GM18517 (cell line): ENCODE measurements around the gene NSG2.
A peak's percentile ranks its signal among the peaks of the same experiment; 100 is the strongest.
"Not testable (repeated sequence)": the region's sequence is repeated elsewhere in the genome, so short reads cannot be mapped to it uniquely, and the experiment has no call there.

ENCODE experiments used
- ATAC-seq: cut with Tn5 transposase; IDR thresholded peaks from one replicate; pipeline ENCODE4 v1.9.1; 2021; ENCODE audit warnings: mild to moderate bottlenecking, moderate library complexity; ENCODE audit not compliant: unreplicated experiment

NSG2 gene

DNA sequence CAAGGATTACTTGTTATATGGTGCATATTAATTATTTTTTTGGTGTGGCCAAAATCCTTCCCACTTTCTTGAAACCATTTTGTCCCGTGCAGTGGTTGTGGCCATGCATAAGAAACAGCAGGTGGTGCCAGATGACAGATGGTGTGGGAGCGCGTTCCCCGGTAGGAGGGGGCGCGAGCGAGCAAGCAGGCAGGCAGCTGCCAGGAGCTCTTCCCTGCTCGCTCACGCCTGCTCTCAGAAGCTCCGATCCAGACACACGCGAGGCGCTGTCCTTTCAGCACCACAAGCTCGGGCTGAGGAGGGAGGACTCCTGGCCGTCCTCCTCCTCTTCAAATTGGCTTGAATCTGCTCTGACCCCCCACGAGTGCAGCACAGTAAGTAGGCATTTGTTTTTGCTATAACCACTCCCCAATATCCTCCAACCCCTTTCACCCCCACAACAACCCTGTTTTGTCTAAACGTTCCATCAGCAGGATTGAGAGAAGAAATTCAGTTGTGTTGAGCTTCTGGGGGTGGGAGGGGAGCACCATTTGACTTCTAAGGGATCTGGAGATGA lies at the start of gene NSG2:
Gene NSG2 (plus strand): TSS at position 237 of the 556 bp plus-strand sequence. CDS start 1,050 bp downstream, outside the sequence.
- peak; percentile 63 for ATAC-seq

DNA sequence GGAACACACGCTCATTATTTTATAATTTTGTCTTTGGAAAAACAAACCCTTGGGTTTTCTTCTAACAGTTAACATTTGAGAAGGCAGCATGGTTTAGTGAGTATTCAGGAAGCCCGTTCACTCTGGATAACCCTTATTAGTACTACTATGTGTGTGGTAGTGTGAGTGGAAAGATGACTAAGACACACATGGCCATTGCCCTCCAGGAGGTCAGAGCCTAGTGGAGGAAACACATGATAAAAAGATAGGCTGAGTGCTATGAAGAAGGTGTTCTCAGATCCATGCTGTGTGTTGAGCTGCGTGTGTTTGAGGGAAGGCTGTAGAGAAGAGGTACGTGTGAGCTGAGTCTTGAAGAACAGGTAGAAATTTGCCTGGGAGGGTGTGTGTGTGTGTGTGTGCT lies 48.2 kb upstream of the NSG2 start:
- ATAC-seq: no peak

DNA sequence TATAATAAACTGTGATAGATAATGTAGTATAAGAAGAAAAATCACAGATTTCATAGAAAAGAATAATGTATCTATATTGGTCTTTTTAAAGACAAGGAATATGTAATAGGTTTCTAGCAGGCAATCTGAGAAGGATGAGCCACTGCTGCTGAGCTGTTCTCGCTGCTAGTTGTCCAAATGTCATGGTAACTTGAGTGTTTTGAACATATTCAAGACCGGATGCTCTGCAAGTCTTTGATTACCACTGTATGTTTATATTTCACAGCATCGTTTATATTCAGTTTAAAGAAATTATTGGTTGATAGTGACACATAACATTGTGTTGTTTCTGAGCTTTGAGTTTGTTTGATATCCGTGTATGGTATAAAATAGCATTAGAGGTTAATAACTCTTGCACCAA lies 47.0 kb upstream of the NSG2 start:
- ATAC-seq: no peak

DNA sequence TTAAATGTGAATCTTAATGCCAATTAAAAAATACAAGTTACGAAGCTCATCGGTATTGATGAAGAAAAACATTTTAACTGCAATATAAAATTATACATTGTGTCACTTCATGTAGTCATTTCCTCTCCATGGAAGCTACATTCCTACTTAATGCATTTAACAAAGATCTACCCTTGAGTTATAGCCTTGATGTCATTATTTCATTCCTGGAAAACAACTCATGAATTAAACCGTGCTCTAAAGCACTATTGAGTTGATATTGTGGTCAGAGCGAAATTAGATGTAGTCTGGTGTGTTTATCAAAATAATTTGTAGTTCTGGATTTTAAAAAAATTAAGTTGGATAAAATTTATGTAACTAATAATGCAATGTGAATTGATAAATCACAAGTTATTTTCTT lies 45.4 kb upstream of the NSG2 start:
- no peak for ATAC-seq

DNA sequence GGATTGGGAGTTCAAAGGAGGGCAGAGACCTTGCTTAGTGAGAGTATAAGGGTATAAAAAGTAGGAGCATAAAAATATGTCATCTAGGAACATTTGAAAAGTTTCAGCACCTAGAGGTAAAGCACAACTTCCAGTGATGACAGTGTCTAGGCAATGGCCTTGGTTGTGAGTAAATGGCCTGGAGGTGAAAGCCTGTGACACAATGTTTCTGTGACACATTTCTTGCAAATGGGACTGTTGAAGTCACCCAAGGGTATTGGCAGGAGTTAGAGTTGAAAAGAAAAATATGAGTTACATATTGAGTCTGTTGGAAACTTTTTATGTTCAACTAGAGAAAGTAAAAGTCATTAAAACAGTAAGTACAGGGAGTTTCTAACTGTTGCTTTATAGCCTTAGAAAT lies 41.7 kb upstream of the NSG2 start:
- ATAC-seq: no peak

DNA sequence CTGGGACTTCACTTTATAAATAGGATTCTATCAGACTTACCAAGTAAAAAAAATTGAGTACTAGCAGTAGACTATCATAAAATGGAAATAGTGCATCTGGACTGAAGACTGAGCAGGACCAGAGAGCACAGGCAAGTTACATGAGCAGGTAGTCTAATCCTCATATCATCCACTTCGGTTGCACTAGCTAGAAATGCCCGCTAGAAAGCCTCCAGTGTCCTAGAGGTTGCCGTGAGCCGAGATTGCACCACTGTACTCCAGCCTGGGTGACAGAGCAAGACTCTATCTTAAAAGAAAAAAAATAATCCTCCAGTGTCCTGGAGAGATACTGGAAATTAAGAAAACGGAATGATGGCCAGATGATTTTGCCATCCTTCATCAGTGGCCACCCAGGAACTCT lies 36.6 kb upstream of the NSG2 start:
- ATAC-seq: no peak

DNA sequence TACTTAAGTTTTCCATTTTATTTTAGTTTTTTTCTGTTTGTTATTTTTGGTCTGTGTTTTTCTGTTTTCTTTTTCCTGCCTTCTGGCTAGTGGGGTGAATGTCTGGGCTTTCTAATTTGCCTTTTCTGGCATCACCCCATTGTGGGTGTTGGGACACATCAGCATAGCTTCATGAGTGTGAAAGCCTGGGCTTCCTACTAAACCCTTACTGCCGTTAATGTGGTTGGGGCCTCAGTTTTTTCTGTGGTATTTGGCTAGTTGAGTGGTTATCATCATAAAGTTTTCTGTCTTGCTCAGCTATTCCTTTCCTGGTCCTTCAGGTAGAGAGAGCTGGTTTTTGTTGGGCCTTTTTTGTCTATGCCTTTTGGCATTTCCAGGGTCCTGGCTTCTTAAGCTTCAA lies 35.1 kb upstream of the NSG2 start:
- ATAC-seq: no peak

DNA sequence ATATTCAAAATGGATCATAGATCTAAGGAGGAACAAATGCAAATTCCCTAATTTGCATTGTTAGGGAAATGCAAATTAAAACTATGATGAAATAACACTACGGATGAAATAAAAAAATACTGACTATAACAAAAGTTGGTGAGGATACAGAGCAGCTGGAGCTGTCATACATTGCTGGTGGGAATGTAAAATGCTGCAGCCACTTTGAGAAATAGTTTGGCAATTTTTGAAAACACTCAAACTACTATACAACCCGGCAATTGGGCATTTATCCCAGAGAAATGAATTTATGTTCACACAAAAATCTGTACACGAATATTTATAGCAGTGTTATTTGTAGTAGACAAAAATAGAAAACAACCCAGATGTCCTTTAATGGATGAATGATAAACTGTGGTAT lies 34.1 kb upstream of the NSG2 start:
- no peak for ATAC-seq

DNA sequence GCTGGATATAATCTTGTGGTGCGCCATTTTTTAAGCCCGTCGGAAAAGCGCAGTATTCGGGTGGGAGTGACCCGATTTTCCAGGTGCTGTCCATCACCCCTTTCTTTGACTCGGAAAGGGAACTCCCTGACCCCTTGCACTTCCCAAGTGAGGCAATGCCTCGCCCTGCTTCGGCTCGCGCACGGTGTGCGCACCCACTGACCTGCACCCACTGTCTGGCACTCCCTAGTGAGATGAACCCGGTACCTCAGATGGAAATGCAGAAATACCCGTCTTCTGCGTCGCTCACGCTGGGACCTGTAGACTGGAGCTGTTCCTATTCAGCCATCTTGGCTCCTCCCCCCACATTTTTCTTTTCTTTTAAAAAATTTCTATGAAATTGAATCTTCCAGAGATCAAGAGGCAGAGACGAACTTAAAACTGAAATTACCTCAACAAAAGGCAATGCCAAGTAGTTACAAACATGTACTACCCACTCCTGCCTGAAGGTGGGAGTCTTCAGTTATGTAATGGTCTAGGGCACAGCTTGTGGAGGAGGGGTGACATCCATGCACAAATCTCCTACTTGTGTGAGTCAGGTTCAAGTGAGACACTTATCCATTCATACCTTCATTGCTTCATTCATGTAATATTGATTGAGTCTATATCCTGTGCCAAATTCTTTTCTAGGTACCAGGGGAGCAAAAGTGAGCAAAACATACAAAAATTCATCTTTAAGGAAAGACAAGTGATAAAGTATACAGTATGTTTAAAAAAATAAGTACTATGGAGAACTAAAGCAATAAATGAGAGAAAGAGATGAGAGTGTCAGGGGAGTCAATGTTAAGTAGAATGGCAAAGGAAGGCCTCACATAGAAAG lies 25.2 kb upstream of the NSG2 start:
- ATAC-seq: not testable (repeated sequence)

DNA sequence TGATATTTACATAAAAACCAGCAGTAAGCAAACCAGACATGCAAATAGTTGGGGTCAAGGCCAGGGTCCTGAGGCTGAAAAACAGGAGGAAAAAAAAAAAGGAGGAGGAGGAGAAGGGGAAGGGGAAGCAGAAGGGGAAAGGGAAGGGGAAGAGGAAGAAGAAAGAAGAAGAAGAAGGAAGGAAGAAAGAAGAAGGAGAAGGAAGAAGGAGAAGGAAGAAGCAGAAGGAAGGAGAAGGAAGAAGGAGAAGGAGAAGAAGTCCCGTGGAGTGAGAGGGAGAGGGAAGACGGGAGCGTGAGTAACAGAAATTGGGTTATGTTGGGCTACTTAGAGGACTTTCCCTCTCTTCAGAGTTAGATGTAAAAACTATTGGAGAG lies 24.6 kb upstream of the NSG2 start:
- no peak for ATAC-seq

DNA sequence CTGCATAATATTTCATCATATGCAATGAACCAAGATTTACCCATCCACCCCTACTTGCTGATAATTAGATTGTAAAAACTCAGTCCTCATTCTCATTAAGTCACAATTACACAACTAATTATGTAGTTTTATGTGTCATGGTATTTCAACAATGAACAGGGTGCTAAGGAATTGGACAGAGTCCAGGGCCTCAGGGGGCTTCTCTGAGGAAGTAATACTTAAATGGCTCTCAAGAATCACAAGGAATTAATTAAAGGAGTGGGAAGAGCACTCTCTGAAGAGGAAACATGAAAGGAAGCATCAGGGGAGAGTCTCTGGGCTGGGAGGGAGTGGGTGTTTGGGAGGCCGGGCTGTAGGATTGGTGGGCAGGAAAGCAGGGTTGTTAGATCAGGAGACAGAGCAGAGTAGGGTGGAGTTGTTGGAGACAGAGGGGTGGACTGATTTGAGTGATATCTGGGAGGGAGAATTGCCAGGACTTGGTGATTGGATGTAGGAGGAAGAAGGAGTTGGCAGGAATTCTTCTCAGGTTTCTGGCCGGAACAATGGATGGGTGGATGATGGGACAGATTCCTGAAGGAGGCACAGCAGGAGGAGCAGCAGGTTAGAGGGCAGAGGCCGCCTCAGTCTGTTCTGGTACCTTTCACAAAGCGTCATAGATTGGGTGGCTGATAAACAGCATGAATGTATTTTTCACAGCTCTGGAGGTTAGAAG lies 23.0 kb upstream of the NSG2 start:
- ATAC-seq: no peak

DNA sequence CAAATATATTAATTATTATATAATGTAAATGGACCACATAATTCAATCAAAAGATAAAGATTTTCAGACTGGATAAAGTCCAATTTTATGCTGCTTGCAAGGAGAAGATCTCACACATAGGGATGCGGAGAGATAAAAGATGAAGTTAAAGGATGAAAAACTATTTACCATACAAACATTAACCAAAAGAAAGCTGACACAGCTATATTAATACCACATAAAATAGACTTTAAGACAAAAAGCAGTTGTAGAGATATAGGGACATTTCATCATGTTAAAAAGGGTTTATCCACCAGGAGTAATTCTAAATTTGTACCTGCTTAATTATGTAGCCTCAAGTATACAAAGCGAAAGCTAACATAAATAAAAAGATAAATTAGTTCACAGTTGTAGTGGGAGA lies 15.2 kb upstream of the NSG2 start:
- no peak for ATAC-seq

DNA sequence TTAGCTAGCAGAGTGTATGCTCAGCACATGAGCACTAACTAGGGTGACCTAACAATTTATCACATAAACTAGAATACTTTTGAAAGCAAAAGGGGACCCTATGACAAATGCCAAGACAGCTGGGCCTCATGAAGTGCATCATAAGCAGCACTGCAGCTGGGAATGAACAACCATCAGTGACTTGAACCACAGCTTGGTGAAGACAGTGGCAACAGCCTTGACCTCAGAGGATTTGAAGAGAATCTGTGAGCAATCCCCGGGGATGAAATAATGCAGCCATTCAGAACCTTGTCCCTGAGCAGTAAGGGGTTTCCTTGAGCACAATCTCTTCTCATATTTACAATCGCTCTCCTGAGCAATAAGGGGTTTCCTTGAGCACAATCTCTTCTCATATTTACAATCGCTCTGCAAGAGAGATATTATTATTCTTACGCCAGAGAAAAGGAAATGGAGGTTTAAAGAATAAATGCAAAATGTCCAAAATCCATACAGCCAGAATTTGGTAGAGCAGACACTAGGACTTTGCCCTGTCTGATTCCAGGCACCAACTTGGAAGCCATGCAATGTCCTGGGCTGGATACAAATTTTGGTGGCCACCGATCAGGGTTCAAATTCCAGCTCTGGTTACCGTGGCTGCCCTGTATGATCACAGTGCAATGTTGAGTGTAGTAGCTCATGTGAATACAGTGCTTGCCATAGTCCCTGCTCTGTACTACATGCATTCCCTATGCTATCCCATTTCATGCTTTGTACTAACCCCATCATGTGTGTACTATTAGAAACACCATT lies 846 bp upstream of the NSG2 start:
- ATAC-seq: no peak

DNA sequence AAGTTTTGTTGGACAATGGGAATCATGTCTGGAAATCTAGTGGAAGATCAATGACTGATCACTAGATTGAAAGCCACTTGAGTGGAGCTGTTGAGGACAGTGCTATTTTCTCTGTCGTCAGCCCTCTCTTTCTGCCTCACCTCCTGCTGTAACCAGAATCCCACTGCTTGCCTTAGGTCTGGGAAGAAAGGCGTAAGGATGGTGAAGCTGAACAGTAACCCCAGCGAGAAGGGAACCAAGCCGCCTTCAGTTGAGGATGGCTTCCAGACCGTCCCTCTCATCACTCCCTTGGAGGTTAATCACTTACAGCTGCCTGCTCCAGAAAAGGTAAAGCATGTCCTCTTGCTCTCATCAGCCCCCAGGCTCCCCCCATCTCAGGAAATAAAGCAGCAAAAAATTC lies 1.1 kb downstream of the NSG2 start:
- no peak for ATAC-seq

DNA sequence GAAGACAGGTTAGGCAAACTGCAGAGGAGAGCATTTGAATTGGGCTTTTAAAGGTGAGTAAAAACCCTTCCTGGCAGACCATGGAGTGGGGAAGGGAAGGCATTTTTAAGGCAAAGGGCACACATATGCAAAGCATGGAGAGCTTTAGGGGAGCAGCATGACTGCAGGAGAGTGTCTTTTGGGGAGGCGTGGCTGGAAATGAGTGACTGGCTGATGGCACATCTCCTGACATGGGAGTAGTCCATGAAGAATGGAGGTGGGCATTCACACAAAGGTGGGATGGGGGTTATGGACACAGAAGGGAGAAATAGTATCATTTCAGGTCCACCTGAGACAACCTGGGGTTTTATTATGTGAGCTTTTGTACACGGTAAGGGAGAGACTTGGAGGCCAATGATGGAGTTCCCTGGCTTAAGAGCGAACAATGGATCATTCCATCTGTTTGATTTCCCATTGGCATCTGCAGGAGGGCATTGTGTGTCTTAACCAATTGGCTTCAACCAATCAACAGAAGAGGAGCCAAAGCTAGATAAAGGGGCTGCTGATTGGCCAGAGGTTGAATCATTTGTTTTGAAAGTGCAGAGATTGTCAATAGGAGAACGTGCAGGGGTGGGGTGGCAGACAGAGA lies 2.1 kb downstream of the NSG2 start:
- ATAC-seq: no peak

DNA sequence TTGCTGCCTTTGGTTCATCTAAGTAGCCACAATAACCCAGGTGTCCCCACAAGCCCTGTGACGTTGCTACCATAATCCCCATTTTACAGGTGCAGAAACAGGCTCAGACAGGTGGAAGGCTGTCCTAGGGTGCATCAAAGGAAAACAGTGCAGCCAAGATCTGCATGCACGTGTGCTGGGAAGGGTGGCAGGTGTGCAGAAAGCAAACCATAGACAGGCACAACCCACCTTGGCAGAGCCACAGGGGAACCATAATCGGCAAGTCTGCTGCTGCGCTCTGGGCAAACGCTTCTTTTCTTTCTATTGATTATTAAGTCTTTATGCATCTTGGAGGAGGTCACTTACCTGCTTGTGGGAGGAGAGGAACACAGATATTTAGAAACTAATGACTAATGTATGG lies 7.1 kb downstream of the NSG2 start:
- no peak for ATAC-seq

DNA sequence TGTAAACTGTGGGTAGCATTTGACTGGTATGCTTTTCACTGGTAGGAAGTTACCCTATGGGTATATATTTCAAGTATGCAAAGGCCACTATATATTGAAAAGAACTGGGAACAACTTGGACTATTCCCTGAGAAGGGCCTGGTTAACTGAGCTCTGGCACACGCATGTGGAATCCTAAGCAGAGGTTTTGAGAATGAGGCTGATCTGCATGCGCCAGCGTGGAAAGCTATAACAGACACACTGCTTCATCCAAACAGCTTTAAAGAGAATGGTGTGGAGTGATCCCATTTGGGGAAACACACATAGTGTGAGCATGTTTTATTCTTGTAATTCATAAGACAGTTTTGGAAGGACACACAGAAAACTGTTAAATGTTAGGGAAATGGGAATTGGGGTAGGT lies 8.4 kb downstream of the NSG2 start:
- ATAC-seq: no peak

DNA sequence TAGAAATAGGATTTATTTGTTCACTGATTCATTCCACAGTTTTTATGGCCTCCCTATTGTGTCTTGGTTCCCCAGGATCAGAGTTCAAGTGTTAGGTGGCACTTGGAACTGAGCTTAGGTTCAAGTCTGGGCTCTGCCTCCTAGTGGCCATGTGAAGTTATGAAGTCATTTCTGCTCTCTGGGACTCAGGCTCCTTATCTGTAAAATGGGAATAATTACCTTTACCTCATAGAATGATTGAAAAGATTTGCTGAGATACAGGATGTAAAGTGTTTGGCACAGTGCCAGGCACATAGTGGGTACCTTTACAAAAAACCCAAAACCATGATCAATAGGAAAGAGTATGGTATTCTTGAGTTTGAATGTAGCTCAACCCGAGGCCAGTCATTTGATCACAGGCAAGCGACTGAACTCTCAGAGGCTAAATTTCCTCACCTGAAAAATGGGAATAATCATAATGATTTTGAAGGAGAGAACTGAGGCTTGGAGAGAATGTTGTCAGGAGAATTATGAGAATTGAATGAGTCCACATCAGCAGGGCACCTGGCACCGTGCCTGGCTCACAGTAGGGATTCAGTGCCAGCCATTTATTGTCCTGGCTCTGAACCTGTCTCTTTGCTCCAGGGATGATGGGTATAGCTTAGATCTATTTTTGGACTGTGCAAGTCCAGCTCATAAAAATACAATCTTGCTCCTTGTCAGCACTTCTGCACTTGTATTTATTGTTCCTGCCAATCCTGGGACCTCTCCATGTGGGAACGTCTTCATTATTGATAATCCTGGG lies 10.8 kb downstream of the NSG2 start:
- no peak for ATAC-seq

DNA sequence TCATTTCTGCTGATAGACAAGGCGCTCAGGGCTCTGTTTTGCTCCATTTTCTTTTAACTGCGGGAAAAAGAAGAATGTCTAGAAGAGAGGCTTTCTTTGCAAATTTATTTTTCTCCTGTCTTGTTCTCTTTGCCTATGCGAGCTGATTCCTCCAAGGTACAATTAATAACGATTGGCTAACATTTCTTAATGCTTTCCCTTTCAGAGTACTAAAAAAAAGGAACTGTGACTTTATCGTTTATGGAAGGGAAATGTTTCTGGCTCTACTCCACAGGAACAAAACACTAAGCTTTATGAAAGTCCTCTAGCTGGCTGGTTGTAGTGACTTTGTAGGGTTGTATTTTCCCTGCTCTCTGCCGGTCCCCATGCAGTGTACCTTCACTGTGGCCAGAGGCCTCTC lies 11.7 kb downstream of the NSG2 start:
- no peak for ATAC-seq
